HG03108 (cell line): ENCODE results near the gene PRR23B.

Source experiments
- ATAC-seq: cut with Tn5 transposase; IDR thresholded peaks from one replicate; pipeline ENCODE4 v1.9.1; 2021; ENCODE audit warnings: moderate library complexity; ENCODE audit not compliant: unreplicated experiment

PRR23B gene

DNA sequence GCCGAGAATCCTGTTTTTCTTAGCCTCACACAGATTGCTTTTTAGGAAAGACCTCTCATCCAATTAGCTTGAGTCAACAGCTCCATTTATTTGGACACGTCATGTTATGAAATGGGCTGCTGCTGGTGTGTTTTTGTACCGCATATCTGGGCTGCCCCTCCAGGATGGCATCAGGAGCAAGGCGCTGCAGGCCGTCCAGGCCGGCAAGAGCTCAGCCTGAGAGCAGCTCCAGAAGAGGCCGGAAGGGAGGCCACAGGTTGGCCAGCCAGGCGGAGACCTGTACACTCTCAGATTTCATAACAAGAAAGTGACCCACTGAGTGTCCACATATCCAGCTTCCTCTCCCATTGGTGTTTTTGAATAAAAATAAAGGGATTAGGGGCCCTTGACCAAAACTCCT is 45.4 kb downstream of the PRR23B start:
- no peak for ATAC-seq

GRCh38 chr3:138974462-138974861 is 46.3 kb downstream of the PRR23B start:
- no peak for ATAC-seq

GRCh38 chr3:138972941-138973340 is 47.8 kb downstream of the PRR23B start:
- ATAC-seq = no peak

DNA sequence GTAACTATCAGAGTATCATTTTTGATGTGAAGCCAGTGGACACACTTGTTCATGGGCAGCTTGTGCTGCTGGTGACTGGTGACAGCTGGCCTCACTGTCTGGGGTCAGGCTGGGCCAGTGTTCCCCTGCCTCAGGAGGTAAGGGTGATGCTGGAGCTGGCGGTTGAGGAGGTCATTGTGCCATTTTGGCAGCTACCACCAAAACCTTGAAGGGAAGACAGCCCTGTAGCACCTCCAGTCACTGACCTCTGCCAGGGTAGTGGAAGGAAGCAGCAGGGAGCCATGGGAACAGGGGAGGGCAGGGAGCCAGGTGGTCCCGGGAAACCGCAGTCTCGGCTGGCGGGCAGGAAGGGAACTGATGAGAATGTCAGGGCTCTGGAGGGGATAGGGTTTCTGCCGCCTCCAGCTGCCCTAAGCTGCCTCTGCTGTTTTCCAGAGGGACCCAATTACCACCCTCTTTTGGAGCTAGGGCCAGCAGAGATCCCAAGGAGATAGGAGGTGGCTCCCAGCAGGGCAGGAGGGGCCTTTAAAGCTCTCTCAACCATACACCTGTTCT is 48.9 kb downstream of the PRR23B start:
- no peak for ATAC-seq
